HL-60/S4 treated with phorbol 12-myristate 13-acetate at 8.2 ng/mL for 4 days and 3 days (cell line): Measurements from ENCODE around the gene NFE2.
"Not testable (repeated sequence)": the region's sequence is repeated elsewhere in the genome, so short reads cannot be mapped to it uniquely, and the experiment has no call there.

Experiments used
- in situ Hi-C: fragments of 300-500 bp; cut with MboI; formaldehyde crosslinking; loops from 2 replicates; pipeline ENCODE4 v1.15.0; 2022; ENCODE audit warnings: low sequenced_read_pairs

Gene NFE2

DNA sequence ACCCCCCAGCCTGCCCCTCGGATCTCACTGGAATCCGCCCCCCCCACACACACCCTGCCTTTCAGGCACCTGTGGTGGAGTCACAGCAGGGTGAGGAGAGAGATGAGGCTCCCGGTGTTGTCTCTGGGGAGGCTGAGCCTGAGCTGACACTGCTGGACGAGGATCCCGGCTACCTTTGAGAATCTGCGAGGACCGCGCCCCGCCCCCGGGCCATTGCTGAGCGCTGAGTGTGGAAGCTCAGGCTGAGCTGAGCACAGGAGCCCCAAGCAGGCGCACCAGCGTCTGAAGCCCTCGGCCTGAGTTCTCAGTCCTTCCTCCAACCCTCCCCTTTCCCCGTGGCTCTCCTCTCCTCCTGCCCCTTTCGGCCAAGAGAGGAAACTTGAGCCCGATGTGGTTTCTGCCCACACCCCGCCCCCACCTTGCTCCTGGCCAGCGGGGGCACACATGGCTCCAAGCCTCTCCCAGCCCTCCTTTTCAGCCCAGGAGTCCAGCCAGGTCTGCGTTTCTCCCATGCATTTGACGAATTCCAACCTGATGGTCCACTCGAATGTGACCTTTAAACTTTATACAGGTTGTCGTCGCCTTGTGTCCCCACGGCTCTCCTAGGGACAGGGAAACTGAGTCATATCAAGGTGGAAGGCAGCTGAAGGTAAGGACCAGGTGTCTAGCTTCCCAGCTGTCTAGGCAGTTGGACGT is at the start of gene NFE2:
Gene NFE2, minus strand, starts transcription at position 284 of the 696 bp plus-strand sequence. CDS start 5,767 bp downstream, outside the sequence.
- in situ Hi-C loops: no loop called here

DNA sequence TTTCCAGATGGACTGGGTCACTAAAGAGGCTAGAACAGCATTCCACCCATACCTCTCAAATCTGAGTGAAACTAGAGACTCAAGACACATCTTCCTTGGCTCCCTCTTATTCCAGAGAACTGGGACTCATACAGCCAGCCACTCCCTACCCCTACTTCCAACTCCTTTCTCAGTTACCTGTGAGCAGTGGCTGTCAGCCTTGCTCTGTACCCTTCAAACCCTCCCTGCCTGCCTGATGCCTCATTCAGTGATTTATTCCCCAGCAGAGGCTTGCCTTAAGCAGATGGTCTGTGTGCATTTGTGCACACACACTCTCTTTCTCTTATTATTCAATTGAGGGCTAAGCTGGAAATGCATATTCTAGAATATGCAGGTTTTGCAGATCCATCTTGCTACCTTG is 48.9 kb upstream of the NFE2 start:
- in situ Hi-C loops: loop anchor here (25.0 kb wide), 1 partner anchor 362 kb away; the partner anchor contains the start of gene HOXC10

DNA sequence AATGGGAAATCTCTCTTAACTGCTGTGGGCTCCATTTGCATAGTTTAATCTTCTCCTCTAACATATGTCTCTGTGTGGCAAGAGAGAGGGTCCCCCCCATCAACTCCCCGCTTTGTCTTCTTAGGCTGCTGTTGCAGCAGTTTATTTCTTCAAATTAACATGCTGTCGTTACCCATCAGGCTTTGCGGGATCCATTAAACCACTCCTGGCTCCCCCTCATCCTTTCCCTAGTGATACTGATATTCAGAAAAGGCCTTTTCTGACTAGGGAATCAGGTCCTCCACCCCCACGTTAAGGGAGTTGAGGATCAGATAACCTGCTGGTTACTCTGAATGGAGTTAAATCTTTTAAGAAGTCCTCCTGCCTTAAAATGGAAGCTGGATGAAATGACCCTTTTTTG is 48.2 kb upstream of the NFE2 start:
- in situ Hi-C loops: no loop called here

DNA sequence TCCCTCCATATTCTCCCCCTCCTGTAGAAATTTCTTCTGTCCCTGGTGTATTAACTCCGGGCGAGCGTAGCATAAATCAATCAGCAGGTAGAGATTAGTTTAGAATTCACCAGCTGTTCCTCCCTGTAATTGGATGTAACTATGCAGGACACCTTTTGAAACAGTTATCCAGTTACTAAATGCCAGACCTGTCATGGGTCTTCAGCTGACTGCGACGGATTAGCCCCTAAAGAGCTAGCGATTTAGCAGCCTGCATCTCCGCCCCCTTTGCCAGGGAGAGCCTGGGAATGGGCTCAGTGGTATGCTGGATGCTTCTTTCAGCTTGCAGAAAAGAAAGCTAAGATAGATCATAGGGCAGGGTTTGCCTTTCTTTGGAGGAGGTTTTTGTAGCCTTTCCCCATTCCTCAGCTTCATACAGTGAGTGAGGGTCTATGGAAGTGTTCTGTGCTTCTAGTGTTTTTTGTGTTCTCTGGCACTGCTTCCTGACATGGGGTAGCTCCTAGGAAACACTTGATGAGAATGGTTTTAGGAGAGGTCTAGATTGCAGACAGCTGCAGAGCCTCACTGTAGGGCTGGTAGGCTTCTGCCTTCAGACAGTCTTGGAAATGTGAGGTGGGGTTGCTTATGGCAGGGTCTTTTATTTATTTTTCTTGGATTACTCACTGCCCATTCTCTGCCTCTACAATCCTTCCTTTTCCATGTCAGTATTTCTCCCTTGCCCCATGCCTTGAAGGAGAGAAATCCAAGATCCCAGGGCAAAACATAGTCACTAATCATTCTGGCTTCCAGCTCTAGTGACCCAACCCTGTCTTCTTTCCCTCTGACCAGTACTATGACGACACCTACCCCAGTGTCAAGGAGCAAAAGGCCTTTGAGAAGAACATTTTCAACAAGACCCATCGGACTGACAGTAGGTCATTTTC is 40.8 kb upstream of the NFE2 start:
- in situ Hi-C loops: no loop called here

GRCh38 chr12:54340846-54341245 is 40.0 kb upstream of the NFE2 start:
- in situ Hi-C loops: no loop called here

DNA sequence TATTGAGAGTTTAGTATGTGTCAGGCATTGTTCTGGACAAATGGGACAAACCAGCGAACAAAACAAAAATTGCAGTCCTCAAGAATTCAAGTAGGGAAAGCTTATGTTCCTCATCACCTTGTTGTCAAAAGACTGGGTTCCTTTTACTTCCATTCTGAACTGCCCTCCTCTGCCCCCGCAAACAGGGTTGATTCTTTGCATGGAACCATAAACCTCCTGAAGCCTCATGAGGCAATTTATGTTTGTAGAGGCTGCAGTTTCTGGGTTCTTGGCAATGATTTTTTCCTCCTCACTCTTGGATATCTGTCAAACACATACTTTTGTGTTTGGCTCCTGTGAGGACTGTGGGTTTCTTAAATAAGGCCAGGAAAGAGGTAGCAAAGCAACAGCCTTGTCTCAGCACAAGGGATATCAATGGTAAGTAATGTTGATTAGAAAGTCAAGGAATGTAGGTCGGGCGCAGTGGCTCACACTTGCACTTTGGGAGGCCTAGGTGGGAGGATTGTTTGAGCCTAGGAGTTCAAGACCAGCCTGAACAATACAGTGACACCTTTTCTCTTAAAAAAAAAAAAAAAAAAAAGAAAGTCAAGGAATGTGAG is 38.0 kb upstream of the NFE2 start:
- in situ Hi-C loops: no loop called here

GRCh38 chr12:54337854-54338650 is 37.2 kb upstream of the NFE2 start:
- in situ Hi-C loops: no loop called here

GRCh38 chr12:54337280-54337842 is 36.5 kb upstream of the NFE2 start:
- in situ Hi-C loops: no loop called here

- in situ Hi-C loops: no loop called here
These were observed 32.7 kb upstream of the NFE2 start for GRCh38 chr12:54333420-54334034.

DNA sequence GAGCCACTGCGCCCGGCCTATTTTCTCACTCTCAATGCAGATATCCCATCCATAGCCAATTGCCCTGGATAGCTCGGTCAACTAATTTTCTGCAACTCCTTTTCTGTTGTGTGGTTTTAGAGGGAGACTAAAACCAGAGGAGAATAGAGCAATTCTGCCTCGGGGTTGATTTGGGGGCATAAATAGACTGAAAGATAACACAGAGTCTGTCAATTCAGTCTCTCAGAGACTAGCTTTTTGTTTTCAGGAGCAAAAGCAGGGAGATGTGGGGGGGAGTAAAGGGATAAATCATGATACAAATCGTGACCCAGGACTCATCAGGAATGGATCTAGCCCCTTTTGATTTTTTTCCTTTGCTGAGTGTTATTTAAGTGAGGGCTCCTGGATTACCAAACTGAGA is 30.6 kb upstream of the NFE2 start:
- in situ Hi-C loops: no loop called here

DNA sequence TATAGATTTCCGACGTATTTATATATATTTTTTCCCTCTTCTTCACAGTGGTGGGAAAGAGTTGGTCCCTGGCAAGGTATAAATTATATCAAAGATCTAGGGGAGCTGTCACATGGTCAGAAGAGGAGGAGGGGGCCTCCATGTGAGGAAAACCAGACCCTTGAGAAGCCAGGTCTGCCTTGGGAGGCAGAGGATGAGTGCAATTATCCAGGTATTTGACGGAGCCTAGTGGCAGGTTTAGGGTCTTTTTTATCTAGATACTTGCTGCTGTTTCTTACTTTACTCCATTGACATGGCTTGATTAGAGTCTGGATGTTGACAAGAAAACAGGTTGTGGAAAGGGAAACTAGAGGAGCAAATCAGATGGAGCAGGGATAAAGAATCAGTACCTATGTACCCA is 29.6 kb upstream of the NFE2 start:
- in situ Hi-C loops: no loop called here

DNA sequence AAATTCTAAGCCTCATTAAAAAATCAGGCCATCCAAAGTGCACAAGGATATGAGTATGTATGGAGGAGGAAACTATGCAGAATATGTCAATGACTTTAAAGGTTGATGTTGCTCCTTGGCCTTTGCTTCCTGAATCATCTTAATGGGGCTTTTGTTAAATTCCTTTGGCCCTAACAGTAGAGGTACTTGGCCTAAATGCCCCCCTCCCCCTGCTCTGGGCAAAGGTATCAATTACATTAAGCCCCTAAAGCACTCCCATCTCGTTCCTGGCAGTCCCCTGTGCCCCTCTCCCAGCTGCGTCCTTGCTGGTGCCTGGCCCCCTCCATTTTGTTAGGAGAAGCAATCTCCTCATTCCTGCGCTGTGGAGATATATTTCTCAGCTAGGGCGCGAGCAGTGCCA is 28.9 kb upstream of the NFE2 start:
- in situ Hi-C loops: no loop called here

DNA sequence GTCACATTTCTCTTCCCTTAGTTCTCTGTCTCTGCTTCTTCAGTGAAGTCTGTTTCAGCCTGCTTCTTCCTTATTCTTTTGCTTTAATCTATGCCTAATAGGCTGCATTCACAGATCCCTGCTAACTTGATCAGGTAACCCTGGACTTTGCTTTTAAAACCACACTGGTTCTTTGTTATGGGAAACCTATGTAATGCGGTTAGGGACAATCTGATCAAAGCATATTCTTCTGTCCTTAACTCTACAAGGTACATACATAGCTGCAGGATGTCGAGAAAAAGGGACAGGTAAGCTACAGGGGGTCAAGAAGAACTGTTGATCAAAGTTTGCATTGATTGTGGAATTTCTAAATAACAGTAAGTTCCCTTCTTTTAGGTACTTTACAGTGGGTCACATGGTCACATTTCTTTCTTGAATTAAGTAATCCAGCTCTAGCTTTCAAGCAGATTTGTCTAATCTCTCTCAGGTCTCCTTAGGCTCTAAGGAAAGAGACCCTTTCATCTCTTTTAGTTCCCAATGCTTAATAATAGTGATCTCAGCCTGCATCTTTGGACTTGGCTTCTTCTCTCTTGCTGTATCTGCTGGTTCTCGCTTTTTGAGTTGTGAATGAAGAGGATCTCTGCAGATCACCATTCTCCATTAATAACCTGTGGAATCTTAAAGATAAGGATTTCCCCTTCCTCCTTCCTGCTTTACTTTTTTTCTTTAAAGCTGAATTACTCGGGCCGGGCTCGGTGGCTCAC is 28.0 kb upstream of the NFE2 start:
- in situ Hi-C loops: no loop called here

DNA sequence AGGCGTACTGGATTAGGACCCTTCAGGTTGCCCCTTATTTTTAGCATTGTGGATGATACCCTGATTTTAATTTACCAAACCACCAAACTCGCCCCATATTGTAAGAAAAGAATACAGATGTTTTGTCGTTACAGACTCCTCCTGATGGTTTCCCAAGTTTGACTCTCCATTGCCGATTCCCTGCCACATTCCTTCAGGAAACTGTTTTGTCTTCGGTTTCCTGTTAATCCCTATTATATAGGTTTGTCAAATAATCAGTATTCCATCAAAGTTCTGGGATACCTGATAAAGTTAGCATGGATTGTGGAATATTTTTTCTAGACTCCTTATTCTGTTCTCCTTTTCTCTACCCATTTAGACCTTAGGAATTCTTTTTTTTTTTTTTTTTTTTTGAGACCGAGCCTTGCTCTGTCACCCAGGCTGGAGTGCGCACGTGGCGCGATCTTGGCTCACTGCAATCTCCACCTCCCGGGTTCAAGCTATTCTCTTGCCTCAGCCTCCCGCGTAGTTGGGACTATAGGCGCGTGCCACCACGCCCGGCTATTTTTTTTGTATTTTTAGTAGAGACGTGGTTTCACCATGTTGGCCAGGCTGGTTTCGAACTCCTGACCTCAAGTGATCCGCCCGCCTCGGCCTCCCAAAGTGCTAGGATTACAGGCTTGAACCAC is 24.8 kb upstream of the NFE2 start:
- in situ Hi-C loops: not testable (repeated sequence)

DNA sequence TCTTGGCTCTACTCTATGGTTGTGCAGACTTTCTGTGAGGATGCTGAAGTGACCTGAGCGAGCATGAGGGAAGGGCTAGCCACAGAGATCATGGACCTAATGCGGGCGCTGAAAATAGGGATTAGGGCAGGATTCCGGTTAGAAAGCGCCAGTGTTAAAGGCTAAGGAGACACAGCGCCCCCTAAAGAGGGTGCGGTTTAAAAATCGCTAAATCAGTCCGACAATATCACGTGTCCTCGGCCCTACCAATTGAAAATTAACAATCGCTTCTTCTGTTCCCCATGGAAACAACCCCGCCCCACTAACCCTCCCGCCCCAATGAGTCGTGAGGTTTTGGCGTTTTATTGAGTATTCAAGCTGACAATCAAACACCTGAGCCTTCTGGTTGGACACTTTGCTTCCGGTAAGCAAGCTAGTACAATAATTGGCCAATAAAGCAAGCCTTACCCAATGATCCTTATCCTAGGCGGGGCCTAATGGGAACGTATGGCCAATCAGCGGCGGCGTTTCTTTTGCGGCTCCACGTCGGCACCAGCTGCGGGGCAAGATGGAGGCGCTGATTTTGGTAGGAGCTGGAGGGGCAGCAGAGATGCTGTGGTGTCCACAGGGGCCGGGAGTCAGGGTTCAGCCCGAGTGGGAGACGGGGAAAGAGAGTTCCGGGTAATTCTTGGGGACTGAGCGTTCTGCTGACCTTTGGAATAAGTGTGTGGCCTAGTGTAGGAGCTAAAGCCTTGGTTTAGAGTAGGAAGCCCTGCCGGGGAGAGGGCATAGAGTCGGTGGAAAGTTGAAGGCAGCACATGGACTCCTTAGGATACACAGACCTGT is 24.0 kb upstream of the NFE2 start, which contains the start of gene COPZ1:
Gene COPZ1, plus strand, starts transcription at position 515 of the 825 bp plus-strand sequence. Its CDS starts 33 bp downstream, at position 548.
- in situ Hi-C loops: no loop called here

- in situ Hi-C loops: no loop called here
These were observed 20.5 kb upstream of the NFE2 start for GRCh38 chr12:54321363-54321762.

GRCh38 chr12:54312309-54312708 is 11.5 kb upstream of the NFE2 start:
- in situ Hi-C loops: not testable (repeated sequence)

DNA sequence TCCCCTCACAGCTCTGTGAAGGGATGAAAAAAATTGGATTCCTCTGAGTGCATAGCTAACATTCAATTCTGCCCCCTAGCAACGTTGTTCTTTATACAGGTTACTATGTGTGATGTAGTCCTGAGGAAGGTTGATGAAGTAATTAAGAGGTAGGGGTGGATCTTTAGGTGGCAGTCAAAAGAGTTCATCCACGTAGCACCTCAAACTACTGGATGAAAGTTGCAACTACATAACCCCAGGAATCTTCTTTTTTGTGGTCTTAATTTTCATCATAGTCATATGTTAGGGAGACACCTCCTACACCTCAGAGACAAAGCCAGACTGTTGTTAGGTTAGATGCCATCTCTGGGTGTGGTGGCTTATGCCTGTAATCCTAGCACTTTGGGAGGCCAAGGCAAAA is 10.2 kb upstream of the NFE2 start:
- in situ Hi-C loops: no loop called here
